Kidney epithelial cell (primary cell): Measurements from ENCODE around the gene TMEM165. TPM values are rescaled to one million over a fixed set of nuclear protein-coding genes. Genes with fewer than 3 reads are reported as not detected.

ENCODE experiments used
- DNase-seq: peaks from one replicate; pipeline ENCODE4 v3.0.0-alpha.2; 2010; ENCODE audit warnings: low read depth
- H3K27me3 ChIP-seq: 2 replicates; pipeline ENCODE4 v1.6.0; 2011; ENCODE audit warnings: low read length; ENCODE audit not compliant: control insufficient read depth, insufficient read depth
- H3K36me3 ChIP-seq: 2 replicates; pipeline ENCODE4 v1.5.1; 2011; ENCODE audit warnings: low read length; ENCODE audit not compliant: control insufficient read depth, insufficient read depth
- H3K4me3 ChIP-seq: 2 replicates; pipeline ENCODE4 v1.5.1; 2011; ENCODE audit warnings: low read depth, mild to moderate bottlenecking, control low read depth, low read length
- total RNA-seq: library from RNA; depleted of rRNA; stranded (reverse); fragments of >200 nt; gene quantifications from 2 replicates; pipeline ENCODE4 v1.2.3, GENCODE V29; 2015
- TF ChIP-seq, protein P1 (sequence below): IDR thresholded peaks from 2 replicates; pipeline ENCODE4 v1.5.1; 2011; ENCODE audit warnings: mild to moderate bottlenecking, moderate library complexity, low read length, control low read depth, inconsistent platforms; ENCODE audit not compliant: insufficient read depth, poor library complexity, severe bottlenecking

TMEM165 gene
- total RNA-seq, 1 donor from 2014 or later: 129 TPM

DNA sequence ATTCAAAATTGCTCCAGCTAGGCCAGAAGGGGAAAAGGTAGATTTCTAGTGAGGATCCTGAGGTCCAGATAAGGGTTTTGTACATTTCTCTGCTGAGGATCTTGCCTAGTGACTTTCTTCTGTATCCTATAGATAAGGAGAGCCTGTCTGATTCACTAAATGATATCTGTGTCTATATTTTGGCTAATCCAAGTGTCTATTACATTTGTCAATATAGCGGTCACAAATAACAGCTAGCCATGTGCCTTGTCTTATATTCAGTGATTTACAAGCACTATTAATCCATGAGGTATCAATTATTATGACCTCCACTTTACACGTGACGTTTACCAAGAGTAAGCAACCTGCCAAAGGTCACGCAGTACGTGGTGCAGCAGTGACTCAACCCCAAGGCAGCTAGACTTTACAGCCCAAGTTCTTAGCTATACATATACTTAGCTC, 41.6 kb downstream of the TMEM165 start:
- no peaks in the 10 kb centered on the region for H3K27me3 ChIP-seq
- no peak for DNase-seq
- TF ChIP-seq, protein P1, sequence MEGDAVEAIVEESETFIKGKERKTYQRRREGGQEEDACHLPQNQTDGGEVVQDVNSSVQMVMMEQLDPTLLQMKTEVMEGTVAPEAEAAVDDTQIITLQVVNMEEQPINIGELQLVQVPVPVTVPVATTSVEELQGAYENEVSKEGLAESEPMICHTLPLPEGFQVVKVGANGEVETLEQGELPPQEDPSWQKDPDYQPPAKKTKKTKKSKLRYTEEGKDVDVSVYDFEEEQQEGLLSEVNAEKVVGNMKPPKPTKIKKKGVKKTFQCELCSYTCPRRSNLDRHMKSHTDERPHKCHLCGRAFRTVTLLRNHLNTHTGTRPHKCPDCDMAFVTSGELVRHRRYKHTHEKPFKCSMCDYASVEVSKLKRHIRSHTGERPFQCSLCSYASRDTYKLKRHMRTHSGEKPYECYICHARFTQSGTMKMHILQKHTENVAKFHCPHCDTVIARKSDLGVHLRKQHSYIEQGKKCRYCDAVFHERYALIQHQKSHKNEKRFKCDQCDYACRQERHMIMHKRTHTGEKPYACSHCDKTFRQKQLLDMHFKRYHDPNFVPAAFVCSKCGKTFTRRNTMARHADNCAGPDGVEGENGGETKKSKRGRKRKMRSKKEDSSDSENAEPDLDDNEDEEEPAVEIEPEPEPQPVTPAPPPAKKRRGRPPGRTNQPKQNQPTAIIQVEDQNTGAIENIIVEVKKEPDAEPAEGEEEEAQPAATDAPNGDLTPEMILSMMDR: no peak
- H3K36me3 ChIP-seq: no peaks in the 10 kb centered on the region
- H3K4me3 ChIP-seq: no peak overlapping the region

DNA sequence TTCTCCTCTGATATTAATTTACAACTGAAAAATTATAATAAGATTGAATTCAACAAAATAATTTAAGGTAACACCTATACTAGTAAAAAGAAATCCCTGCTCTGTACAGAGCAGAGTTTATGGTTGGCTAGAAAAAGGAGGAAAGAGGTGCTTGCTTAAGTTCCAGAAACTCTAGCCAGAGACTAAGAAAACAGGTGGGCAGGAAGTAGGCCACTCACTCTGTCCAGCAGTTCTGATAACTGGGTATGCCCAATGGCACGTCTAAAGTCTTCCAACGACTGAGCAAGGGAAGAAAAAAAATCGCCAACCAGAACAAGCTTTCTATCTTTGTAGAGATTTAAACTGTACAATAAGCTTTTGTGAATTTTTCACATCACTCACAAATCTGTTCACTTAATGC, 42.1 kb downstream of the TMEM165 start:
- Histone ChIP-seq H3K27me3 (no peaks in the 10 kb centered on the region), H3K4me3 (no peak overlapping the region), H3K36me3 (no peaks in the 10 kb centered on the region)
- TF ChIP-seq, protein P1: no peak
- DNase-seq: no peak

DNA sequence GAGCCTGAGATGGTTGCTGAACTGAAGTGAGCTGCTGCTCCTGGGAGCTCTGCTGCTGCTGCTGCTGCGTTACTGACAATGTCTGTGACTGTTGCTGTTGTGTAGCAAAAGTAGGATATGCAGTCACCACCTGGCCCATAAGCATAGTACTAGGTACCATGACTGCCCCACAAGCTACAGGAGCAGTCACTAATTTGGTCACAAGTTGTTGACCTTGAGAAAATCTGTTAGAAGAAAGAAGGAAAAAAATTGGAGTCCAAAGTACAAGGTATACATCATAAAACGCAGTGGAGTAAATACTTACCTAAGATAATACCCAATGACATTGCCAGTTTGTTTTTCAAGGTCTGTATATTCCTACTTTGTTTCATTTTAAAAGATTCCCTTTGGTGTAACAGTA, 42.6 kb downstream of the TMEM165 start:
- H3K36me3 ChIP-seq: no peaks in the 10 kb centered on the region
- H3K4me3 ChIP-seq: no peak overlapping the region
- TF ChIP-seq, protein P1: no peak
- DNase-seq: no peak
- H3K27me3 ChIP-seq: no peaks in the 10 kb centered on the region

DNA sequence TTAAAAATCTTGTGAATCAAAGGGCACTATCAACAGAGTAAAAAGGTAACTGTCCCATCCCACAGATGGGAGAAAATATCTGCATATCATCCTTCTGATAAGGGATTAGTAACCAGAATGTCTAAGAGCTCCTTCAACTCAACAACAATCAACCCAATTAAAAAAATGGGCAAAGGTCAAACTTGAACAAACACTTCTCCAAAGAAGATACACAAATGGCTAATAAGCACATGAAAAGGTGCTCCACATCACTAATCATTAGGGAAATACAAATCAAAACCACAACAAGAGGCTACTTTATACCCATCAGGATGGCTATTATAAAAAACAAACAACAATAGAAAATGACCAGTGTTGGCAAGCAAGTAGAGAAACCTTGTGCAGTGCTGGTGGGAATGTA, 43.3 kb downstream of the TMEM165 start:
- TF ChIP-seq, protein P1: no peak
- Histone ChIP-seq H3K36me3 (no peaks in the 10 kb centered on the region), H3K27me3 (no peaks in the 10 kb centered on the region), H3K4me3 (no peak overlapping the region)
- DNase-seq: no peak

DNA sequence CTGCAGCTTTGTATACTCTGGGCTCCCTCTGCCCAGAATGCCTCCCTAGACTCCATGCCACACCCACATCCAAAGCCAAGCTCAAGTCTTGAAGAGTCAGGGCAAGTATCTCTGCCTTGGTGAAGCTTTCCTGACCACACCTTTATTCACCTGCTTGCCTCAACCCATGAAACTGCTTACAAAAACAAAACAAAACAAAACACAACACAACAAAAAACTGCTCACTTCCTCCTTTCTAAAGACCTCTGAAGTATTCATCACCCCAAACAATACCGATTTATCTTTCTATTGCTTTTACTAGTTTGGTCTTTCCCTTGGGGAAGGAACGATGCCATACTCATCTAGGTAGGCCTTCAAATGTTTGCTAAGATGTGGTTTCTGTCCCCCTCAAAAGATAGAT, 45.0 kb downstream of the TMEM165 start:
- TF ChIP-seq, protein P1: no peak
- Histone ChIP-seq H3K36me3 (no peaks in the 10 kb centered on the region), H3K27me3 (no peaks in the 10 kb centered on the region), H3K4me3 (no peak overlapping the region)
- no peak for DNase-seq

DNA sequence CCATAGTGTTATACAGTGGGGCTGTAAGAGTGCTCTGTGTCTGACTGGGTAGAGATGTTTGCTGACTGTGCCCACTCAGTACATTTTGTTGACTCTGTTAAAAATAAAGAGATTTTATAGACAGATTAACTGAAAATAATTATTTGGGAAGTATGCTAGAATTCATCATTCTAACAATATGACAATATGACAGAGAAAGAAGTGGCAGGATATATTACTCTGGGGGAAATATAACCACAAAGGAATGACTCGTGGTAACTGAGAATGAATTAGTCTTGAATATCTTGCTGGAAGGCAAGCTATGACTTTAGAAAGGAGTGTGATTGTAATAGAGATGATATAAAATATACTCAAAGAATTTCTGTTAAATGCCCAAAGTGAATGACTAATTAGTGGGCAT, 46.8 kb downstream of the TMEM165 start:
- TF ChIP-seq, protein P1: no peak
- DNase-seq: no peak
- Histone ChIP-seq H3K4me3 (no peak overlapping the region), H3K27me3 (no peaks in the 10 kb centered on the region), H3K36me3 (no peaks in the 10 kb centered on the region)
